Measurements from ENCODE around the gene GALNT8.
"Not testable (repeated sequence)": the region's sequence is repeated elsewhere in the genome, so short reads cannot be mapped to it uniquely, and the experiment has no call there.

GALNT8 gene

DNA sequence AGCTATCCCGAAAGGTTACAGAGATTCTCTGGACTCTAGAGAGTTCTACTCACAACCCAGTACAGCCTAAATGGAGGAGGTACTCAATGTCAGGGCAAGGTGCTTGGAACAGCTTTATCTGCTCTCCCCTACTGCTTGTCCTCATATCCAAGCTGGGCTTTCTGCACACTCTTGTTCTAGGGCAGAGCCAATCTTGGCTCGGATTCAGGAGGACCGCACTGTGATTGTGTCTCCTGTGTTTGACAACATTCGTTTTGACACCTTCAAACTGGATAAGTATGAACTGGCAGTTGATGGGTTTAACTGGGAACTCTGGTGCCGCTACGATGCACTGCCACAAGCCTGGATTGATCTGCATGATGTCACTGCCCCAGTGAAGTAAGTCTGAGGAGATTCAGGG lies 25.0 kb downstream of the GALNT8 start:
- DNase-seq = no peak

DNA sequence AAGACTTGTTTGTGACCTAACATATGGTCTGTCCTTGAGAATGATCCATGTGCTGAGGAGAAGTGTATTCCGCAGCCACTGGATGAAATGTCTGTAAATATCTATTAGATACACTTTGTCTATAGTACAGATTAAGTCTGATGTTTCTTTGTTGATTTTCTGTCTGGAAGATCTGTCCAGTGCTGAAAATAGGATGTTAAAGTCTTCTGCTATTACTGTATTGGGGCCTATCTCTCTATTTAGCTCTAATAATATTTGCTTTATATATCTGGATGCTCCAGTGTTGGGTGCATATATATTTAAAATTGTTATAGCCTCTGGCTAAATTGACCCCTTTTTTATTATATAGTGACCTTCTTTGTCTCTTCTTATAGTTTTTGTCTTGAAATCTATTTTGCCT lies 31.5 kb downstream of the GALNT8 start:
- not testable (repeated sequence) for DNase-seq

DNA sequence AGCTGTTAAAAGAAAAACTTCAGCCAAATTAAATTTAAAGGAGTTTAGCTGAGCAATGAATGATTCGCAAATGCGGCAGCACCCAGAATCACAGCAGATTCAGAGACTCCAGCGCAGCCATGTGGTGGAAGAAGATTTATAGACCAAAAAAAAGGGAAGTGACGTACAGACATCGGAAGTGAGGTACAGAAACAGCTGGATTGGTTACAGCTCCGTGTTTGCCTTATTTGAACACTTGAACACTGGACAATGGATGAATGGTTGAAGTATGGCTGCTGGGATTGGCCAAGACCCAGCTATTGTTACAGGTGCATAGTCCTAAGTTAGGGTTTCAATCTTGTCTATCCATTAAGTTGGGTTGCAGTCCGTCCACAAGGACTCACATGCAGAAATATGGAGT lies 42.6 kb downstream of the GALNT8 start:
- DNase-seq = no peak

DNA sequence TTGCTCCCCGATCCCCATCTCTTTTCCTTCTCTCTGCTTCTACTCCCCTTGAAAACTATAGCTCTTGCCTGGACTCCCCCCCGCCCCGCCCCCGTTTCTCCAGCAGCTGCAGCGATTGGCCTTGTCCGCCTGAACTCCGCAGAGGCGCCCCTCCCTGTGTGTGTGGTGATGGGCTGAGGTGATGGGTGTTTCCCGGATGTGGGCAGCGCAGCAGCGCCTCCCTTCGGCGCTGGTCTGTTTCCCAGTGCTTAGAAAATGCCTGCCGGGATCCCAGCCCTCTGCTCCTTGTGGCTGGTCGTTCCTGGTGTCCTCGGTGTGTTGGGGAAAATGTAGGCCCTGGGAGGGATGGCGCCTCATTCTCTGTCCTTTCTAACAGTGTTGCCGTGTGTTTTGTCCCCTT lies 43.3 kb downstream of the GALNT8 start:
- DNase-seq = peak in 1 of 2 experiments; percentile 6

DNA sequence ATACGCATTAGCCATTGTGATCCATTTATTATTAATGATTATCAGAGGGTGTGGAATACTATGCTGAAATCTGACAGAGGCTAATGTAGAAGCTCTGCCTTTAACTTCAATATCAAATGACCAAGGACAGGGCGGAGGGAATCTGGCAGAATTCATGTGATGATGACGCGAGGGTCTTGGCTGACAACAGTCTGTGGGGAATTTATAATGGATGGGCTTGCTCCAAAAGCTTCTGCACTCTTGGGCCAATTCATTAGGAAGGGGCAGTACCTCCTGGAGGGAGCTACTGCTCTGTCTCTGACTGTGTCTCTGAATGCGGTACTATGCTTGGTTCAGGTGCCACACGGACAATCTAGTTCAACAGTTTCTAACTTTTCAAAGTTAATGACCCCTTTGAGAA lies 46.2 kb downstream of the GALNT8 start:
- DNase-seq = no peak

DNA sequence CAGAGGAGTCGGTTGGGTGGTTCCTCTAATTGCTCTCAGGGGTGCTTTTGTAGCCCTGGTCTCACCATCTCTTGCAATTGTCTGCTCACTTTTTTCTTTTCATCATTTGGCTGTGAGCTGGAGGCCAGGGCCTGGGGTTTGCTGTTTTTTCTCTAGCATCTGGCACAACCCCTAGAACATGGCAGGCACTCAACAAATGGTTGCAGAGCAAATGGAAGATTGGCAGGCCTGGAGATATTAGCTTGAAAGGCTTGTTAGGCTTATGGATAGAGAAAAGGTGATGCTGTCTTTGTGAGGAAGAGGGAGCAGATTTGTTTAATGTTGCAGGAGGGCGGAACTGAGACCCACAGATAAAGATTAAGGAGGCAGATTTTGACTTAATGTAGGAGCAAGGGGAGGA lies 47.0 kb downstream of the GALNT8 start:
- no peak for DNase-seq

DNA sequence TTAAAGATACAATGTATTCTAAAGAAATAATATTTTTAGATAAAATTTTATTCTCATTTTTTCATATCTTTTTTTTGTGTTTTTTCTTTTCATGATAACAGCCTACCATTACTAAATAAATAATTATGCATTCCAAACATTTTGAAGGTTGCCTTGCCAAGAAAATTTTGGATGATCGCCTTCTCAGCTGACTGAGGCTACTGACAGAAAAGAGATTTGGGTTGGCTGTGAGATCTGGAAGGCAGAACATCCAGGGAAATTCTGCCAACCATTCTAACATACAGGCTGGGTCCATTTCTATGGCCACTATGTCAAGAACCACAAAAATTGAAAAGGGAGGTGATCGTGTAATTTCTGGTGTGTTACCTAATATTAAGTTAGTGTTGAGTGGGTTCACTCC lies 48.1 kb downstream of the GALNT8 start:
- DNase-seq = no peak

DNA sequence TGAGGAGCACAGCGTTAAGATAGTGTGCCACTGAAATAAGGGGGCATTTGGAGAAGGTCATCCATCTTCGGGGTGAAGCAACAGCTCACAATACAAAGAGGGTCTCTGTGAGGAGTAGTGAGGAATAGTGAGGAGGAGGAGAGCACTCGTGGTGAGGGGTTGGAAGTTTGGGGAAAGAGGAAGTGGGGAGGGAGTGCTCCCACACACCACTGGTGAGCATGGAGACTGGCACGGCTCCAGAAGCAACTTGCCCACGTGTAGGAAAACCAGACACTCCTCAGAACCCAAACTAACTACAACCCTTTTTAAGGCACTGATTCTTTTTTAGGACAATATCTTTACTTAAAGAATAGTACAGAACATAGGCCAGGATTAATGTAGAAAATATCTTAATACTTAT lies 48.9 kb downstream of the GALNT8 start:
- DNase-seq = no peak

DNA sequence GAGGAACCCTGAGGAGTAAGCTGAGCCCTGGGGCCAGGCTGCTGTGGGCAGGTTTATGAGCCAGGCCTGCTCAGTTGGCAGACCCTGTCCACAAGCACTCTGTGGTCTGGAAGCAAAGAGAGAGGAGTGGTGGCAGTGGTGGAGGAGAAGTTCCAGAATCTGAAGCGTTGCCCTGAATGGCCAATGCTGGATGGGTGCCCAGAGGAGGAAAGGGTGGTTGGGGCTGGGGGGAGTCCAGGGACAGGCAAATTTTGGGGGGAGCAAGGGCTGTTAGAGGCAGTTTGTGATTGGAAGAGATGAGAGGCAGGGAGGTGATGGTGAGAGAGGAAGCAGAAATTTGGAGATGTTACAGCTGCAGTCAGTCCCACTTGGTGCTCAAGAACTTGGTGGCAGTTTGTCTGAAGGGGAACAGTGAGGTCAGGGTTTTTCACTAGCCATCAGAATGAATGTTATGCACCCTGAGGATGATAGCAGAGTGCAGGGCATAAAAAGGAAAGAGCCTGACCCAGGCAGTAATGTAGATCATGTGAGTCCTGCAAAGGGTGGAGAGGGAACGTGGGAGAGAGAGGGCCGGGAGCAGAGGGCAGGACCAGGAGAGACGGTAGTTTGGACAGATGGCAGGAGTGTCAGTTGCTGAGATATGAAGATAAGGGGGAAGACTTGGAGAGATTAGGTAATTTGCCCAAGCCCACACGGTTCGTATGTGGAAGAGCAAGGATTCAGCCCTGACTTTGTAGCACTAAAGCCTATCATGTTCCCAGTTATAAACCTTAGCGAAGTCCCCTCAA lies 51.2 kb downstream of the GALNT8 start:
- DNase-seq = no peak

DNA sequence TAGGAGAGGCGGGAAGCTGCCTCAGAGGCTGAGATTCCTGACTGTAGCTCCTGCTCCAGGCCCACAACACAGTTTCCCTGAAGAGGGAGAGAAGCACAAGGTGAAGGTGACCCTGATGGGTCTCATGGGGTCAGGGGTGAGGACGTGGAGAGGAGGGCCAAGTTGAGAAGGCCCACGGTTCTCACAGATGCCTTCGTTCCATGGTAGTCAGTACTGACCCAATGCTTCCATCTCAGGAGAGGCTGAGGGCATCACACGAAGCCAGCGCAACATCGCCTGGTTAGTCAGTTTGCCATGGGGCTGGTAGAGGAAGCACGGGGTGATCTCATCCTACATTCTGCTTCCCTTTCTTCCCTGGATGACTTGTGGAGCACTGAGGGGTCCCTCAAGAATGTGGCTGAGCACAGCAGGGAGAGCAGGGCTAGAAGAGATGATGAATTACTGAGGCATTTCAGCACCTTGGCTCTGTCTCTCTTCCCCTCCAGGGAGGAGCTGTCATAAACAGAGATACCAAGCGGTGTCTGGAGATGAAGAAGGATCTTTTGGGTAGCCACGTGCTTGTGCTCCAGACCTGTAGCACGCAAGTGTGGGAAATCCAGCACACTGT lies 51.9 kb downstream of the GALNT8 start:
- DNase-seq = no peak

DNA sequence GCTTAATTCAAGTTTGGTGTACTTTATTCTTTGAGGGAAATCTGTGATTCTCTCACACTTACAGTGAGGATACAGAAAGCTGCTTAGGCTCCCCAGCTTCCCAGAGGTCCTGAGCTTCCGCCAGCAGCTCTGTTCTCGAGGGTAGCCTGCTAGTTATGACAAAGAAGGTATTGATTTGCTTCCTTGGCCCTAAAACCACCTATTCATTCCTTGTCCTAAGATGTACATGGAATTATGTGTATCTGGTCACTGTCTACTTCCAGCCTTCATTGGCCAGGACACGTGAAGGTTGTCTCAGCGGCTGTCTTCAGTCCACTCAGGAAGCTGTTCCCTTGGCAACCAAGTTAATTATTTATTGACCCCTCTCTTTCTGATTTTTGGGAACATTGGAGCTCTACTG lies 55.7 kb downstream of the GALNT8 start:
- no peak for DNase-seq

DNA sequence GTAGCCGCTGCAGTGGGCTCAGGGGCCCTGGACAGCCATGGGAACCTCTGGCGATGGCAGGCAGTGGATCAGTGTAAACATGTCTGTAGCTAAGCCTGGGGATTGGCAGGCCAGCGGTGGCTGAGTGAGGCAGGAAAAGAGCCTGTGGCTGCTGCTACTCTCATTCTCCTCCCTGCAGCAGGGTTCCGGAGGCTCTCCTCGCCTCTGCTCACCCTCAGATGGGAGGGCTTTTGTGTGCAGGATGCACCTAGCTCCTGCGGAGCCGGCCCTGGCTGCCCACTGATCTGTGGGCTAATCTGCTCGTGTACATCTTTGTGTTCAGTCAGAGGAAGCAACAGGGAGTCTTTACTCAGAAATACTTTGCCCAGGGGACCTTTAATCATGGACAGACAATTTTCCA lies 59.5 kb downstream of the GALNT8 start:
- DNase-seq = no peak

DNA sequence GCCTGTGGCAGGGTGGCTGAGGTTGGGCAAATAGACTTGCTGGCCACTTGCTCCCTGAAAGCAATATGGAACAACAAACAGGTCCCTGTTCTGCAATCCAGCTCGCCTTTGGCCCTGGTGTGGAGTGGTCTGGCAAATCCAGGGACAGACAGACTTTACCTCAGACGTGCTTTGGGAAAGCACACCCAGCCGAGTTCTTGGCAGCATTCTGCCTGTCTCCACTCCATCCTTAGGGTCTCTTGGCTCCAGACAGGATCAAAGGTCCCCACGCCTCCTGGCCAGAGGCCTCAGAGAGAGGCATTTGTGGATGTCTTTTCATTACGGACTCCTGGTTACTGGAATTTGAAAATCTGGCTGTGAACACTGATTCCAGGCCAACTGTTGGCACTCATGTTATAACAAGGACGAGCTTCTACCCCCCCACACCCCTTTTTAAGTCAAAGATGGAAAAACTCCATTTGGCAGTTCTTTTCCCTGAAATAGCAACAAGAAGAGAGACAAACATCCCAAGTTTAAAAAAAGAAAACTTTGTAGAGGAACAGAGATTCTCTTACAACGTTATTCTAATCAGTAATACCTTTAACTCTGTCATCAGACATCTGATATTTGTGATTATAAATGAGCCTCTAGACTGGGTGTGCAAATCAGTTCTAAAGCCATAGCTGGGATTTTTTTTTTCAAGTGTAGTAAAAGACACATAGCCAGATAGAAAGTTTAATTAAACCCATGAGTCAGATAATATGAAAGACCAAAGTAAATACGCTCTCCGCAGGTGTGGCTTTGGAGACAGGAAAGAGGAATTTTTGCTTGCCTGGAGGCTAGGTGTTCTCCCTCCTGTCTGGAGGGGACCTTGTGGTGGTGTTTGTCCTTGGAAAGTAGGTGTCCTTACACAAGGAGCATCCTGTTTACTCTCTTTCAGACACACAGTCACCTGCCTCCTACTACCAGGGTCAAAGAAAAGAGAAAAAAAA lies 60.7 kb downstream of the GALNT8 start:
- DNase-seq = no peak

DNA sequence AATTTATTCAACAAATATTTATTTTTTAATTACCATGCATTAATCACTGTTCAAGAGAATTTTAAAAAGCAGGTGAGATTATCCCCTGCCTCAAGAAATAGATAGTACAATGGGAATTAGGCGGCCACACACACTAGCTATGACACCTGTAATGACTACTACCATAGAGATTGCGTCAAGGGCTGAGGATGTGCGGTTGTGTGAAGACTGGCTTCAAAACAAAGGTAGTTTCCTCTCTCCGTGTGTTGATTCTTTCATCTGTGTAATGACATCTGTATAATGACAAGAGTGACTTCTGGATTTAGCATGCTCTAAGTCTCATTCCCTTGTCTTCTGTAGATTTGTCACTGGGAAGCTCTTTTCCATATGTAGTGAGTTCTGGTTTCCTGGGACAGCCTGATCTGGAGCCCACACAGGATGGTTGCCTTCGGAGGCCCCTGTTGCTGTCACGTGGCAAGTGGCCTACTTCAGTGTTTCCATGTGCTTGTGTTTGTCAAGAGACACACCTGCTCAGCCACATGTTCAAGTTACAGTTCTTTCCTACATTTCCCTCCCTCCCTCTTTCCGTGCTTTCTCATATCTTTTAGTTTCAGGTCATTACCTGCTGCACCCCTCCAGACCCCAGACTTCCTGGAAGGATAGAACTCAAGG lies 64.3 kb downstream of the GALNT8 start:
- peak in 1 of 2 experiments; percentile 1 for DNase-seq

DNA sequence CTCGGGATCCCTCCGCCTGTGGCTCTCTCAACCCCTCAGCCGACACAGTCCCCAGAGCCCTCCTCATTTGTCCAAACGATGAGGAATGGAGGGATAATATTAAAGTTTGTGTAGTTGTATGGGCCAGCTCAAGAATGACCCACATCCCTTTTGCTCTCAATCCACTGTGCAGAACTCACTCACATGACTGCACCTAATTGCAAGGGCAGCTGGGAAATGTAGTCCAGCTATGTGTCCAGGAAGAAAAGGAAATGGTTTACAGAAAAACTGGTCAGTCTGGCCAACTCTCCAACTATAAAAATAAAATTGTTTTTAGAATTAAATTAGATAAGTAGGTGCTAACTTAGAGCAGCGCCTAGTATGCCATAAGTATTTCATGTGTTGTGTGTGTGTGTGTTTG lies 66.6 kb downstream of the GALNT8 start:
- no peak for DNase-seq

DNA sequence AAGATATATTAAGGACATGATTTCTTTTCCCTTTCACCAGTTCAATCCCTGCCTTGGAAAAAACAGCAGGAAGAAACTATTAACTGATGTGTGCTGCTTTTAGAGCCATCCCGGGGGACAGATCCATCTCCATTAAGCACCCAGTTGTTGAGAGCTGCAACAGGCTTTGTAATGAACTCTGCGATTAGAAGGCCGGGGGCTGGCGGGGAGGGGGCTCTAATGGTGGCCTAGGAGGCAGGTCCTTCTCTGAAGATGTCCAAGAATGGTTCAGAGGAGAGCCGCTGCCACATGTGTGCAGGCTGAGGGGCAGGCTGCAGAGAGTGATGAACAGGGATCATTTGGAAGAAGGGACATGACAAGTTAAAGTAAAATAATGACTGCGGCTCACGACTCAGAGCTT lies 67.8 kb downstream of the GALNT8 start:
- no peak for DNase-seq

DNA sequence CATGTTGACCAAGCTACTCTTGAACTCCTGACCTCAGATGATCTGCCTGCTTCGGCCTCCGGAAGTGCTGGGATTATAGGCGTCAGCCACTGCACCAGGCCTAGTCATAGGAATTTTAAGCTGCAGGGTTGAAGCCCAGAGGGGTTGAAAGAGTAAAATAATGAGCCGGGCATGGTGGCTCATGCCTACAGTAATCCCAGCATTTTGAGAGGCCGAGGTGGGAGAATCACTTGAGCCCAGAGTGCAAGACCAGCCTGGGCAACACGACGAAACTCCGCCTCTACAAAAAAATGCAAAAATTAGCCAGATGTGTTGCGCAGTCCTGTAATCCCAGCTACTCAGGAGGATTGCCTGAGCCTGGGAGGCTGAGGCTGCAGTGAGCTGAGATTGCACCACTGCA lies 69.6 kb downstream of the GALNT8 start:
- no peak for DNase-seq

DNA sequence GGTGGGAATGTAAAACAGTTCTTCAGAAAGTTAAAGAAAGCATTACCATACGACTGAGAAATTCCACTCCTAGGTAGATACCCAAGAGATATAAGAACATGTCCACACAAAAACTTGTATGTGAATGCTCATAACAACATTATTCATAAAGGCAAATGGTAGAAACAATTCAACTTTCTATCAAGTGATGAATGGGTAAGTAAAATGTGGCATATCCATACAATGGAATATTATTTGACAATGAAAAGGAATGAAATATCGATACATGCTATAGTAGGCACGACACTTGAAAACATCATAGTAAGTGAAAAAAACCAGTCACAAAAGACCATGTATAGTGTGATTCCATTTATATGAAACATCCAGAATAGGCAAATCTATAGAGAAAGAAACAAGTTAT lies 71.3 kb downstream of the GALNT8 start:
- no peak for DNase-seq

DNA sequence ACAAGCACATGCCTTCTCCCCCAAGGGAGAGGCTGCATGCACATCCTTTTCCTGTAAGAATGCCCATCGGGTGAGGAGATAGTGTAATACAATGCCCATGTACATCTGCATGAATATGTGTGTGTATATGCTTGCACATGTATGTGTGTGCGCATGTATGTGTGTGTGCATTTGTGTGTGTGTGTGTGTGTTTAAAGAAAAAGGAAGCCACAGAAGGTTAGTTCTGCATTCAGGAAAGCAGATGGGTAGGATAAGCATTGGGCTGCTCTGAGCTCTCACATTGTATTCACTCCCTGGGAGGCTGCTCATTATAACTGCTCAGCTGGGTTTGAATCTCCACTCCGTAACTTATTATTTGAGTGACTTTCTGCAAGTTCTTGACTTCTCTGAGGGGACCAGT lies 74.3 kb downstream of the GALNT8 start:
- no peak for DNase-seq

DNA sequence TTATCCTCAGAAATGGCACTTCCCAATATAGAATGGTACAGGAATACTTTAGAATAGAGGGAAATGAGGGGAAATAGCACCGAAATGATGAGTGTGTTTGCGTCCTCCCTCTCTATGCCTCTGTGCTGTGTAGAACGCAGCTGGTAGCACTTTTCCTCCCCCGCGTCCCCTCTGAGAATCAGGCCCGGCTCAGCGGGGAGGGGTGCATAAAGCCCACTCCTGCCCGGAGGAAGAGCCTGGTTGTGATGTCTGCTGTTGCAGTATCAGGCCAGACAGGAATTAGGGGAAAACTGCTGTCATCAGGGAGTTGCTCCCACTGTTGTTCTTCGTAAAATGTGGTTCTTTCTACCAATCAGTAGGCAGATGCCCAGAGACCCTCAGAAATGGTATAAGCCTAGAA lies 76.0 kb downstream of the GALNT8 start:
- no peak for DNase-seq

DNA sequence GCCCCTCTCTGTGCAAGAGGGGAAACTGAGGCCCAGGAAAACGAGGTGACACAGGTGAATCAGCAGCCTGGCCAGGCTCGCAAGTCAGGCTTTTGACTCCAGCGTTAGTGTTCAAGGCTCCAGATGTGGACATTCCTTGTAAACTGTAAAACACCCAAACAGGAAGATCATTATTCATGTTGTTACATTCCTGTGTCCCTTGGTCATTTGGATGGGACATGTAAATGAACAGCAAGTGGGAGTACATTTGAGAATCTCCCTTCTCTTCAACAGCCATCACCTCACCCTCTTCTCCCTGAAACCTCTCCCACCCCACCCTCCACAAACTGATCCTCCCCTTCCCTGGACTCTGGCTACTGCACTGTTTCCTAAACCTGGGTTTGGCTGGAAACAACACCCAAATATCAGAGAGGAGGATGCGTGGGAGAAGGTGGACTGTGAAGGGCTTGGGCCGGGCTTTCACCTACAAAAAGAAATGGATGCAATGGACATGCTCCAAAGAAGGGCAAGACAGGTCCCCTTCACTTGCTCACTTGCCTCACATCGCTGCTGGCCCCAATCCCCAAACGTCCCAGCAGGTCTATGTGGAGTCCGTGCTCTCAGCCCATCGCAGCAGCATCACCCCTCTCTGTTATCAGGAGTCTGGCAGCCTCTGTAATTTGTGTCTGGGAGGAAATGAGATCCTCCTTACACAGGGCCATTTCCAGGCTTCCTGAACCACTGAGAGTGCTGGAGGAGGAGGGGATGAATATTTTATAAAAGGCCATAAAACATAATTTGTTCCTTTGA lies 76.7 kb downstream of the GALNT8 start:
- DNase-seq = no peak

DNA sequence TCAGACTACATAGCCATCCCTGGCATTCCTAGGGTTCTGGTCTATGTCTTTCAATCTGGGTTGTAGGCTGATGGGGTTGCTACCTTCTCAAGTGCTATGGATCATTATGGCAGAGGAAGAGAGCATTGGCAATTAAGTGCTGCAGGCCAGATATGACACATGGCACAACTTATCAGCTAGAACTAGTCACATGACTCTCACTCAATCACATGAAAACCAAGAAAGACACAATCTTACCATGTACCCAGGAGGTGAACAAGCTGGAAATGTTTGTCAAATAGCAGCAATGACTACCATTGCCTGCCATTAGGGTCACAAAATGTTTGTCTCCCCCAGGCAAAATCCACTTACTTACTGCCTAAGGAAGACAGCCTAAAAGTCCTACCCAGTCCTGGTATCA lies 80.4 kb downstream of the GALNT8 start:
- no peak for DNase-seq

All from NCI-H524 (cell line).